ENCODE data around the gene ARG2. TPM values are rescaled to one million over a fixed set of nuclear protein-coding genes. Genes with fewer than 3 reads are reported as not detected.
A peak's percentile ranks its signal among the peaks of the same experiment; 100 is the strongest.

ARG2 gene
- total and polyA plus RNA-seq, 7 donors, result 1.3 to 133 (median 13.4) TPM

- TF ChIP-seq, protein P1, sequence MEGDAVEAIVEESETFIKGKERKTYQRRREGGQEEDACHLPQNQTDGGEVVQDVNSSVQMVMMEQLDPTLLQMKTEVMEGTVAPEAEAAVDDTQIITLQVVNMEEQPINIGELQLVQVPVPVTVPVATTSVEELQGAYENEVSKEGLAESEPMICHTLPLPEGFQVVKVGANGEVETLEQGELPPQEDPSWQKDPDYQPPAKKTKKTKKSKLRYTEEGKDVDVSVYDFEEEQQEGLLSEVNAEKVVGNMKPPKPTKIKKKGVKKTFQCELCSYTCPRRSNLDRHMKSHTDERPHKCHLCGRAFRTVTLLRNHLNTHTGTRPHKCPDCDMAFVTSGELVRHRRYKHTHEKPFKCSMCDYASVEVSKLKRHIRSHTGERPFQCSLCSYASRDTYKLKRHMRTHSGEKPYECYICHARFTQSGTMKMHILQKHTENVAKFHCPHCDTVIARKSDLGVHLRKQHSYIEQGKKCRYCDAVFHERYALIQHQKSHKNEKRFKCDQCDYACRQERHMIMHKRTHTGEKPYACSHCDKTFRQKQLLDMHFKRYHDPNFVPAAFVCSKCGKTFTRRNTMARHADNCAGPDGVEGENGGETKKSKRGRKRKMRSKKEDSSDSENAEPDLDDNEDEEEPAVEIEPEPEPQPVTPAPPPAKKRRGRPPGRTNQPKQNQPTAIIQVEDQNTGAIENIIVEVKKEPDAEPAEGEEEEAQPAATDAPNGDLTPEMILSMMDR (IDR thresholded peaks at IDR 0.05), result no peak
- no peaks in the 10 kb centered on the region for H3K9me3 ChIP-seq
- intact Hi-C loops (cut with DNase I), result loop anchor here (2.0 to 5.0 kb wide), 3 partner anchors 85 to 123 kb away; partner anchors contain the start of gene RDH12 (in 1 of the 2)
- peaks cover under 1 to 37% of the 10 kb centered on the region in 2 donors for H3K36me3 ChIP-seq (ENCODE audit: insufficient read depth in 1 of 2, low read depth in 1 of 2)
- H3K4me3 ChIP-seq, result no peak overlapping the region
- 82 to 90% (median 85%) methylated on average over 7 of the region's 7 CpGs for WGBS, 3 donors
- no peaks in the 10 kb centered on the region for H3K27me3 ChIP-seq (ENCODE audit: insufficient read depth in 3 of 3, low read length in 2 of 3)
- no peaks in the 10 kb centered on the region for H3K4me1 ChIP-seq
- DNase-seq (no peak), ATAC-seq (no peak)
- H3K27ac ChIP-seq, result no peak overlapping the region
These were observed 37.7 kb upstream of the ARG2 start for GRCh38 chr14:67582061-67582460.

DNA sequence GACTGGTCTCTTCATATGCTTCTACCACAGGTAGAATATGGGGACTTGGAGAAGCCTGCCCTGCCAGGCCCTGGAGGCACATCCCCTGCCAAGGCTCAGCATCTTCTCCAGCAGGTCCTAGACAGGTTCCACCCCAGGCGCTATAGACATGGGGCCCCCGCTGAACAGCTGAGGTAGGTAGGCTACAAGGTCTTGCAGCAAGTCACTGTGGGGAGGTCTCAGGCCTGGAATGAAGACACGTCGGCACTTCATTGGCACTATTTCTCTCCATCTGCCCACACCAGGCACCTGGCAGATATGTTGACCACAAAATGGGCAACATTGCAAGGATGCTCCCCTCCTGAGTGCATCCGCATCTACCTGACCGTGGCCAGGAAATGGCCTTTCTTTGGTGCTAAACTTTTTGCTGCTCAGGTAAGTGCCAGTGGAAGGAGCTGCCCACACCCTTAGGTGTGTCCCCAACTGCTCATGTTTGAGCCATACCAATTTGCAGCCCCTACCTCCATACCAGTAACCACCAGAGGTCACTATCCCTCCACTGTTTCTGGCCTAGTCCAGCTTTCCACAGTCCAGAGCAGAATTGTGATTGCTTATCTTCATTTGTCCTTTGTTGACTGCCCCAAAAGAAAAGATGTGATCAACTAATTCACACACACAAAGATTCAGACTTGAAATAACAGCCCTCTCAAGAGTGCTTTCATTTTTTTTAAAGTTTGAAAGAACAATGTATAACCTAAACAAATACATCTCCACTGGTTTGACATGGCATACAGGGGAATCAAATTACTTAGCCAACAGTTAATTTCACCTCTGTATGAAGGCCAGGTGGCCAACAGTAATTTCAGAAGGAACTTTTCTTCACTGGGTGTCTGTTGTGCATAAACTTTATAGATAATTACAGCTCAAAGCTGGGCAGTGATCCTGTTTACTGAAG is 35.7 kb upstream of the ARG2 start:
- DNase-seq (no peak), ATAC-seq (peak; percentile 81 to 91 (median 83))
- whole genome bisulfite sequencing, 3 donors, result 86 to 94% (median 87%) methylated on average over 6 of the region's 6 CpGs
- peaks cover 8 to 48% of the 10 kb centered on the region in 2 donors for H3K36me3 ChIP-seq (ENCODE audit: insufficient read depth in 1 of 2, low read depth in 1 of 2)
- H3K27me3 ChIP-seq (ENCODE audit: insufficient read depth in 3 of 3, low read length in 2 of 3), result no peaks in the 10 kb centered on the region
- intact Hi-C loops (cut with DNase I), result loop anchor here (2.0 to 5.0 kb wide), 3 partner anchors 83 to 121 kb away; partner anchors contain the start of gene RDH12 (in 1 of the 2)
- TF ChIP-seq, protein P1 (IDR thresholded peaks at IDR 0.05), result peak; percentile 69
- no peak overlapping the region for H3K4me3 ChIP-seq
- no peaks in the 10 kb centered on the region for H3K4me1 ChIP-seq
- H3K9me3 ChIP-seq, result no peaks in the 10 kb centered on the region
- no peak overlapping the region for H3K27ac ChIP-seq

DNA sequence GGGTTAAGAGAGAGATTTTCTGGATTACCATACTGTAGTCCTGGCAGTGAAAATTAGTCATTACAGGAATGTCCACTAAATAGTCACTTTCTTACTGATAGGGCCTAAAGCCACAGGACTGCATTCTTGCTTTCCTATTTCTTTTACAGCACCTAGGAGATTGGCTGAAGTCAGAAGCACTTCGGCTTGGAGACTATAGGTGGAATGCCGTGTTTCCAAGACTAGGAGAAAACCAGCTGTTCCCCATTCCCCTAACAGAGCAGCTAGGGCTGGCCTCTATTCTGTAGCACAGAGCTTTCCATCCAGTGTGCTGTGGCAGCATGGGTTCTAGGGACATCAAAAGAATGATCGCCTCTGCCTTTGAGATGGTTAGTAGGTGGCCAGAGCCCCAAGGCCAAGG is 34.7 kb upstream of the ARG2 start:
- Histone ChIP-seq H3K27ac (no peak overlapping the region), H3K36me3 (ENCODE audit: insufficient read depth in 1 of 2, low read depth in 1 of 2) (peaks cover 8 to 51% of the 10 kb centered on the region in 2 donors), H3K4me3 (no peak overlapping the region), H3K4me1 (no peaks in the 10 kb centered on the region), H3K9me3 (no peaks in the 10 kb centered on the region), H3K27me3 (ENCODE audit: insufficient read depth in 3 of 3, low read length in 2 of 3) (no peaks in the 10 kb centered on the region)
- intact Hi-C loops (cut with DNase I), result loop anchor here (5.0 kb wide), 2 partner anchors 82 to 117 kb away; partner anchors contain the start of gene RDH12 (in 1 of the 2)
- no peak for DNase-seq
- TF ChIP-seq, protein P1 (IDR thresholded peaks at IDR 0.05), result no peak
- no peak for ATAC-seq
- WGBS, 3 donors, result 83 to 89% (median 88%) methylated on average over 3 of the region's 3 CpGs

DNA sequence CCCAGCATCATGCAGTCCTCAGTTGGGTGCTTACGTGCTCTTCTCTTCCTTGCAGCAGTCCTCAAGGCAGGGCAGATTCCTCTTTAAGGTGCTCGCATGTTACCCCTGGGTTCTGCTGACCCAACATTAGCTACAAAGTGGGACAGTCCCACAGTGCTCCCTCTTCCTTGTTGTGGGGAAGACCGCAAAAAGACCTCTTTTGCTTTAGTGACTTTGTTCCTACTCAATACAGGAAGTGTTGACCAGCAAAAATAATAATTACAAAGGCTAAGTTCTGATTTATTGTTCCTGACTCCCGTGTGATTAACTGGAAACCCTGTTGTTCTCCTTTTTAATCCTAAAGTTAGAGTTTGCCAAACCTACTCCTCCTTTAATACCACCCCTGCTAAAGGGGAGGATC is 33.4 kb upstream of the ARG2 start:
- 73 to 80% (median 79%) methylated on average over 4 of the region's 4 CpGs for WGBS, 3 donors
- no peak overlapping the region for H3K27ac ChIP-seq
- ATAC-seq, result no peak
- H3K27me3 ChIP-seq (ENCODE audit: insufficient read depth in 3 of 3, low read length in 2 of 3), result no peaks in the 10 kb centered on the region
- TF ChIP-seq, protein P1 (IDR thresholded peaks at IDR 0.05), result no peak
- DNase-seq, result no peak
- H3K4me1 ChIP-seq, result no peaks in the 10 kb centered on the region
- H3K36me3 ChIP-seq (ENCODE audit: insufficient read depth in 1 of 2, low read depth in 1 of 2), result peaks cover 8 to 62% of the 10 kb centered on the region in 2 donors
- intact Hi-C loops (cut with DNase I), result no loop called here
- no peak overlapping the region for H3K4me3 ChIP-seq
- no peaks in the 10 kb centered on the region for H3K9me3 ChIP-seq
